ENCODE measurements around the gene ZNF575. TPM values are rescaled to one million over a fixed set of nuclear protein-coding genes. Genes with fewer than 3 reads are reported as not detected.
"Not testable (repeated sequence)": the region's sequence is repeated elsewhere in the genome, so short reads cannot be mapped to it uniquely, and the experiment has no call there.

ZNF575 gene
- total and polyA plus RNA-seq, 12 donors = 0.22 to 2.9 (median 0.87) TPM; not detected in 2

DNA sequence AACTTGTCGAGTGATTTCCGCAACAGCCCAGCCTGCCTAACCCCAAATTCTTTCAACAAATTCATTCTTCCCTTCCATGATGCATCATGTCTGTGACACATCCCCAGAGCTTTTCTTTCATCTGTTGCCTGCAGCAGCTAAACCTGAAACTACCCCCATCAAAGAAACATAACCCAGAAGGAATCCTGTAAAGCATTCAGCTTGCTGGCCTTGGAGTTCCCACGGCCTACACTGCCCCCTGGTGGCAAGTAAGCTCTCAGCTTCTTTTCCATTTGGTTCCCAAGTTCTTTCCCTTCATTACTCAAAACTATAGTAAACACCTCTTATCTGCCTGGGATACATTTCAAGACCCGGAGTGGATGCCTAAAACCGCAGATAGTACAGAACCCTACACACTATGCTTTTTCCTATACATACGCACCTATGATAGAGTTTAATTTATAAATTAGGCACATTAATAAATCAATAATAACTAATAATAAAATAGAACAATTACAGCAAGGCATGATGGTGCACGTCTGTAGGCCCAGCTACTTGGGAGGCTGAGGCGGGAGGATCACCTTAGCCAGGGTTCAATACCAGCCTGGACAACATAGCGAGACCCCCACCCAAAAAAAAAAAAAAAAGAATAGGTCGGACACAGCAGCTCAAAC lies 13.4 kb upstream of the ZNF575 start:
- Histone ChIP-seq H3K36me3 (replicated peaks in 1 of 2) (peaks cover 0 to 5% of the 10 kb centered on the region in 2 donors), H3K4me1 (replicated peaks in 1 of 2) (peaks cover 0 to 3% of the 10 kb centered on the region in 2 donors), H3K9me3 (replicated peaks in 1 of 3) (no peaks in the 10 kb centered on the region), H3K27me3 (no peaks in the 10 kb centered on the region), H3K4me3 (no peak overlapping the region), H3K27ac (no peak overlapping the region)
- 40 to 45% (median 42%) methylated on average over 10 of the region's 10 CpGs for WGBS, 4 donors
- TF ChIP-seq, protein P1, sequence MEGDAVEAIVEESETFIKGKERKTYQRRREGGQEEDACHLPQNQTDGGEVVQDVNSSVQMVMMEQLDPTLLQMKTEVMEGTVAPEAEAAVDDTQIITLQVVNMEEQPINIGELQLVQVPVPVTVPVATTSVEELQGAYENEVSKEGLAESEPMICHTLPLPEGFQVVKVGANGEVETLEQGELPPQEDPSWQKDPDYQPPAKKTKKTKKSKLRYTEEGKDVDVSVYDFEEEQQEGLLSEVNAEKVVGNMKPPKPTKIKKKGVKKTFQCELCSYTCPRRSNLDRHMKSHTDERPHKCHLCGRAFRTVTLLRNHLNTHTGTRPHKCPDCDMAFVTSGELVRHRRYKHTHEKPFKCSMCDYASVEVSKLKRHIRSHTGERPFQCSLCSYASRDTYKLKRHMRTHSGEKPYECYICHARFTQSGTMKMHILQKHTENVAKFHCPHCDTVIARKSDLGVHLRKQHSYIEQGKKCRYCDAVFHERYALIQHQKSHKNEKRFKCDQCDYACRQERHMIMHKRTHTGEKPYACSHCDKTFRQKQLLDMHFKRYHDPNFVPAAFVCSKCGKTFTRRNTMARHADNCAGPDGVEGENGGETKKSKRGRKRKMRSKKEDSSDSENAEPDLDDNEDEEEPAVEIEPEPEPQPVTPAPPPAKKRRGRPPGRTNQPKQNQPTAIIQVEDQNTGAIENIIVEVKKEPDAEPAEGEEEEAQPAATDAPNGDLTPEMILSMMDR (IDR thresholded peaks at IDR 0.05) = peak; percentile 87 to 94 (median 90)
- no peak for TF ChIP-seq POLR2A (IDR thresholded peaks at IDR 0.05)
- DNase-seq = peak; percentile 80 to 91 (median 82)
- intact Hi-C loops (cut with DNase I) = loop anchor here in 1 of 2 donors (2.0 kb wide), 1 partner anchor 73 kb away; no protein-coding TSS in a partner anchor

DNA sequence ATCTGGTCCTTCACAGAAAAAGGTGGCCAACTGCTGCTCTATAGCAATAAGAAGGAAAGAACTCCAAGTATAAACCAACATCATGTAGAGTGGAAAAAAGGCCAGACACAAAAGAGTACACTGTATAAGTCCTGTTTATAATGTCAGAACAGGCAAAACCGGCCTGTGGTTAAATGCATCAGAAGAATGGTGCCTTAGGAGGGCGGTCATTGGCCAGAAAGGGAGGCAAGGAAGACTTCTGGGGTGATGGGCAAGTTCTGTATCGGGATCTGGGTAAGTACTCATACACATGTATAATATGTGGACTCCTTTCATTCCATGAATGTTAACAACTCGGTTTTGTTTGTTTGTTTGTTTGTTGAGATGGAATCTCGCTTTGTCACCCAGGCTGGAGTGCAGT lies 10.1 kb upstream of the ZNF575 start:
- 82 to 89% (median 87%) methylated on average over 5 of the region's 5 CpGs for WGBS, 4 donors
- H3K27me3 ChIP-seq = no peaks in the 10 kb centered on the region
- no peak overlapping the region for H3K27ac ChIP-seq
- no peak for DNase-seq
- intact Hi-C loops (cut with DNase I) = no loop called here
- peaks cover 12 to 29% of the 10 kb centered on the region in 2 donors for H3K4me1 ChIP-seq (replicated peaks in 1 of 2)
- H3K9me3 ChIP-seq (replicated peaks in 1 of 3) = no peaks in the 10 kb centered on the region
- TF ChIP-seq POLR2A (IDR thresholded peaks at IDR 0.05) = no peak
- TF ChIP-seq, protein P1 (IDR thresholded peaks at IDR 0.05) = no peak
- H3K4me3 ChIP-seq = no peak overlapping the region
- no peaks in the 10 kb centered on the region for H3K36me3 ChIP-seq (replicated peaks in 1 of 2)

DNA sequence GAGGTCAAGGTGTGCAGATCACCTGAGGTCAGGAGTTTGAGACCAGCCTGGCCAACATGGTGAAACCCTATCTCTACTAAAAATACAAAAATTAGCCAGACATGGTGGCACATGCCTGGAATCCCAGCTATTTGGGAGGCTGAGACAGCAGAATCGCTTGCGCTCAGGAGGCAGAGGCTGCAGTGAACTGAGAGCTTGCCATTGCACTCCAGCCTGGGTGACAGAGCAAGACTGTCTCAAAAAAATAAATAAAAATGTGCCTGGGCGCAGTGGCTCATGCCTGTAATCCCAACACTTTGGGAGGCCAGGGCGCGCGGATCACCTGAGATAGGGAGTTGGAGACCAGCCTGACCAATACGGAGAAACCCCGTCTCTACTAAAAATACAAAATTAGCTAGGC lies 9.3 kb upstream of the ZNF575 start:
- H3K36me3 ChIP-seq (replicated peaks in 1 of 2); H3K27ac ChIP-seq; H3K4me3 ChIP-seq; H3K27me3 ChIP-seq; H3K9me3 ChIP-seq (replicated peaks in 1 of 3); intact Hi-C loops (cut with DNase I): not testable (repeated sequence)
- H3K4me1 ChIP-seq (replicated peaks in 1 of 2) = peaks cover 12 to 34% of the 10 kb centered on the region in 2 donors
- 90 to 98% (median 98%) methylated on average over 6 to 8 of the region's 8 CpGs for WGBS, 4 donors
- DNase-seq = peak in 1 of 7 donors; percentile 20

DNA sequence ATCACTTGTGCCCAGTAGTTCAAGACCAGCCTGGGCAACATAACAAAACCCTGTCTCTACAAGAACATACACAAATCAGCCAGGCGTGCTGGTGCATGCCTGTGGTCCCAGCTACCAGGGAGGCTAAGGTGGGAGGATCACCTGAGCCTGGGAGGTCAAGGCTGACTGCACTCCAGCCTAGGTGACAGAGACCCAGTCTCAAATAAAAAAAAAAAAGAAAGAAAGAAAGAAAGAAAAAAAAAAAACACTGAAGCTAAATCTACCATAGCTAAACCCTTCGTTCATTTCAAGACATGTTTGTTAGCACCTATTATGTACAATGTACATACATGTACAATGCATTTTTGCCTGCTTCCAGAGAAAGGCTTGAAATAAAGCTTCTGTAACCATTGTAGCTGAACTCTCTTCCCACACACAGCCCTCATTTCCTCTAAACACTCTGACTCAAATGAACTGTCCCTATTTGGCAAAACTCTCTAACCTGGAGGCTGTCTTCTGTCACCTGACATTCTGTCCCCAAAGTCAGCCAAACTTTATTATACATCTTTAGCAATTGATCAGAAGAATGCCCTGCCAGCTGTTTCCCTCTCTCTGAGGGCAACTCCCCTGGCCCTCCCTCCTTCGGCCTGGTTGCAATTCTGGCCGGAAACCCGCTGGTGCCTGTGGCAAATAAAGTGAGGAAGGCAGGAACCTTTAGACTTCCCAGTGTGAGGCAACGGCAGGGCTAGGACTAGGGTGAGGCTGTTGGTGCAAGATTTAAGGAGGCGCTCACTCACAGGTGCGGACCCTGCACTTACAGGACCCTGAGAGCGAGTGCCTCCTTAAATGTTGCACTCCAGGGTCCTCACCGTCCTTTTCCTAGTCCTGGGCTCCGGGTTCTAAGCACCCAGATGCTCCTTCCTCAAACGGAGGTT lies 7.8 kb upstream of the ZNF575 start:
- peak; percentile 40 to 76 (median 63) for DNase-seq
- intact Hi-C loops (cut with DNase I) = no loop called here
- 33 to 46% (median 43%) methylated on average over 11 to 12 of the region's 12 CpGs for WGBS, 4 donors

More for the DNA sequence above, 7.8 kb upstream of the ZNF575 start:
- Histone ChIP-seq H3K27ac (peak overlapping the region in 4 of 5 donors; percentile 49 to 94 (median 88)), H3K4me1 (replicated peaks in 1 of 2) (peaks cover 12 to 34% of the 10 kb centered on the region in 2 donors), H3K9me3 (replicated peaks in 1 of 3) (no peaks in the 10 kb centered on the region), H3K27me3 (no peaks in the 10 kb centered on the region), H3K4me3 (peak overlapping the region in 2 of 4 donors; percentile 7 to 78), H3K36me3 (replicated peaks in 1 of 2) (no peaks in the 10 kb centered on the region)
- TF ChIP-seq, protein P1 (IDR thresholded peaks at IDR 0.05) = no peak
- TF ChIP-seq POLR2A (IDR thresholded peaks at IDR 0.05) = peak in 1 of 2 donors; percentile 7
